ENCODE measurements around the gene OPRL1.

Gene OPRL1

GRCh38 chr20:64144144-64144912 is 64.4 kb downstream of the OPRL1 start:
- no peak for DNase-seq (ENCODE audit: low read depth)

GRCh38 chr20:64145458-64146300 is 65.8 kb downstream of the OPRL1 start:
- no peak for DNase-seq (ENCODE audit: low read depth)

GRCh38 chr20:64146301-64146935 is 66.5 kb downstream of the OPRL1 start:
- DNase-seq (ENCODE audit: low read depth): no peak

- DNase-seq (ENCODE audit: low read depth): no peak
These were observed 67.1 kb downstream of the OPRL1 start for GRCh38 chr20:64146936-64147477.

GRCh38 chr20:64148581-64148980 is 68.7 kb downstream of the OPRL1 start:
- DNase-seq (ENCODE audit: low read depth): no peak

GRCh38 chr20:64149141-64149540 is 69.3 kb downstream of the OPRL1 start:
- DNase-seq (ENCODE audit: low read depth): no peak

- no peak for DNase-seq (ENCODE audit: low read depth)
These were observed 70.1 kb downstream of the OPRL1 start for GRCh38 chr20:64149809-64150560.

Data from HS-27A (cell line).